Neural cell (in vitro differentiated cells): ENCODE results near the gene ADIPOR1. TPM values are rescaled to one million over a fixed set of nuclear protein-coding genes. Genes with fewer than 3 reads are reported as not detected.
A peak's percentile ranks its signal among the peaks of the same experiment; 100 is the strongest.

Experiments
- H2AFZ ChIP-seq: fragments of 200-600, 300-800 bp; sonication (generic), shearing (Covaris generic); 2 replicates; pipeline ENCODE4 v1.6.0; 2014; ENCODE audit warnings: low read depth, mild to moderate bottlenecking, antibody characterized with exemption, low read length, moderate library complexity
- H3F3A ChIP-seq: fragments of 200-600 bp; shearing (Covaris generic); 2 replicates; pipeline ENCODE4 v1.6.1; 2016; ENCODE audit warnings: mild to moderate bottlenecking, moderate library complexity, mixed read lengths, antibody characterized with exemption, low read length; ENCODE audit not compliant: insufficient read depth, poor library complexity, severe bottlenecking
- H3K27ac ChIP-seq: fragments of 200-600, 300-800 bp; sonication (generic), shearing (Covaris generic); 2 replicates; pipeline ENCODE4 v1.5.1; 2014; ENCODE audit warnings: mild to moderate bottlenecking, low read length, moderate library complexity
- H3K27me3 ChIP-seq: fragments of 300-800, 200-600 bp; sonication (generic), shearing (Covaris generic); 2 replicates; pipeline ENCODE4 v1.6.0; 2014; ENCODE audit warnings: mild to moderate bottlenecking, low read depth, low read length, moderate library complexity; ENCODE audit not compliant: insufficient read depth
- H3K36me3 ChIP-seq: fragments of 300-800, 200-600 bp; sonication (generic), shearing (Covaris generic); 2 replicates; pipeline ENCODE4 v1.5.1; 2014; ENCODE audit warnings: mild to moderate bottlenecking, antibody characterized with exemption, low read length, moderate library complexity; ENCODE audit not compliant: insufficient read depth
- H3K4me2 ChIP-seq: fragments of 300-800, 200-600 bp; sonication (generic), shearing (Covaris generic); 2 replicates; pipeline ENCODE4 v1.6.0; 2014; ENCODE audit warnings: mild to moderate bottlenecking, low read length
- H3K4me3 ChIP-seq: fragments of 300-800, 200-600 bp; sonication (generic), shearing (Covaris generic); 2 replicates; pipeline ENCODE4 v1.5.1; 2014; ENCODE audit warnings: mild to moderate bottlenecking, low read length, moderate library complexity
- H3K79me2 ChIP-seq: fragments of 200-600 bp; shearing (Covaris generic); replicated peaks from 2 replicates; pipeline ENCODE4 v1.6.0; 2014; ENCODE audit warnings: mild to moderate bottlenecking, low read length, moderate library complexity; ENCODE audit not compliant: insufficient read depth
- H3K9ac ChIP-seq: fragments of 300-800, 200-600 bp; sonication (generic), shearing (Covaris generic); 2 replicates; pipeline ENCODE4 v1.6.1; 2016; ENCODE audit warnings: mild to moderate bottlenecking, low read length, mixed read lengths
- H3K9me2 ChIP-seq: fragments of 200-600 bp; shearing (Covaris generic); 2 replicates; pipeline ENCODE4 v1.6.1; 2016; ENCODE audit warnings: mild to moderate bottlenecking, low read length, mixed read lengths; ENCODE audit not compliant: insufficient read depth
- H3K9me3 ChIP-seq: fragments of 200-600, 300-800 bp; sonication (generic), shearing (Covaris generic); 2 replicates; pipeline ENCODE4 v1.6.1; 2016; ENCODE audit warnings: mild to moderate bottlenecking, mixed run types, low read length, moderate library complexity, mixed read lengths
- H4K20me1 ChIP-seq: fragments of 200-600 bp; shearing (Covaris generic); 2 replicates; pipeline ENCODE4 v1.6.1; 2016; ENCODE audit warnings: mild to moderate bottlenecking, mixed run types; ENCODE audit not compliant: insufficient read depth
- EP300 ChIP-seq: fragments of 450-650 bp; conservative IDR thresholded peaks from 2 replicates; pipeline ENCODE4 v1.6.1; 2014; ENCODE audit warnings: antibody characterized with exemption, mild to moderate bottlenecking, moderate library complexity; ENCODE audit not compliant: poor library complexity, severe bottlenecking
- EZH2 ChIP-seq: fragments of 200-600, 300-800 bp; shearing (Covaris generic), sonication (generic); IDR thresholded peaks from 2 replicates; pipeline ENCODE4 v1.6.1; 2014; ENCODE audit warnings: antibody characterized with exemption, low read length, borderline replicate concordance, mild to moderate bottlenecking; ENCODE audit not compliant: insufficient read depth, poor library complexity, severe bottlenecking
- MXI1 ChIP-seq: fragments of 450-650 bp; conservative IDR thresholded peaks from 2 replicates; pipeline ENCODE4 v1.6.1; 2014; ENCODE audit warnings: antibody characterized with exemption, mild to moderate bottlenecking; ENCODE audit not compliant: poor library complexity, severe bottlenecking
- POLR2AphosphoS5 ChIP-seq: IDR thresholded peaks from 2 replicates; pipeline ENCODE4 v1.6.1; 2012
- RAD21 ChIP-seq: fragments of 450-650 bp; conservative IDR thresholded peaks from 2 replicates; pipeline ENCODE4 v1.6.1; 2014; ENCODE audit warnings: antibody characterized with exemption, mild to moderate bottlenecking, moderate library complexity
- SMC3 ChIP-seq: fragments of 450-650 bp; conservative IDR thresholded peaks from 2 replicates; pipeline ENCODE4 v1.6.1; 2014; ENCODE audit warnings: antibody characterized with exemption, mild to moderate bottlenecking, moderate library complexity; ENCODE audit not compliant: poor library complexity
- TAF1 ChIP-seq: IDR thresholded peaks from 2 replicates; pipeline ENCODE4 v1.6.1; 2012; ENCODE audit warnings: low read depth
- polyA plus RNA-seq: library from polyadenylated mRNA; depleted of rRNA; stranded (reverse); fragments of >200 nt; gene quantifications from 2 replicates; pipeline ENCODE4 v1.2.3, GENCODE V29; 2014
- TF ChIP-seq, protein P1 (sequence below): fragments of 450-650 bp; IDR thresholded peaks from 2 replicates; pipeline ENCODE4 v1.5.1; 2014; ENCODE audit warnings: antibody characterized with exemption, mild to moderate bottlenecking, moderate library complexity; ENCODE audit not compliant: poor library complexity, severe bottlenecking
- TF ChIP-seq, protein P2 (sequence below): IDR thresholded peaks from 2 replicates; pipeline ENCODE4 v1.6.1; 2012; ENCODE audit warnings: borderline replicate concordance

Gene ADIPOR1
- polyA plus RNA-seq, 1 donor from 2014 or later = 72.3 TPM

DNA sequence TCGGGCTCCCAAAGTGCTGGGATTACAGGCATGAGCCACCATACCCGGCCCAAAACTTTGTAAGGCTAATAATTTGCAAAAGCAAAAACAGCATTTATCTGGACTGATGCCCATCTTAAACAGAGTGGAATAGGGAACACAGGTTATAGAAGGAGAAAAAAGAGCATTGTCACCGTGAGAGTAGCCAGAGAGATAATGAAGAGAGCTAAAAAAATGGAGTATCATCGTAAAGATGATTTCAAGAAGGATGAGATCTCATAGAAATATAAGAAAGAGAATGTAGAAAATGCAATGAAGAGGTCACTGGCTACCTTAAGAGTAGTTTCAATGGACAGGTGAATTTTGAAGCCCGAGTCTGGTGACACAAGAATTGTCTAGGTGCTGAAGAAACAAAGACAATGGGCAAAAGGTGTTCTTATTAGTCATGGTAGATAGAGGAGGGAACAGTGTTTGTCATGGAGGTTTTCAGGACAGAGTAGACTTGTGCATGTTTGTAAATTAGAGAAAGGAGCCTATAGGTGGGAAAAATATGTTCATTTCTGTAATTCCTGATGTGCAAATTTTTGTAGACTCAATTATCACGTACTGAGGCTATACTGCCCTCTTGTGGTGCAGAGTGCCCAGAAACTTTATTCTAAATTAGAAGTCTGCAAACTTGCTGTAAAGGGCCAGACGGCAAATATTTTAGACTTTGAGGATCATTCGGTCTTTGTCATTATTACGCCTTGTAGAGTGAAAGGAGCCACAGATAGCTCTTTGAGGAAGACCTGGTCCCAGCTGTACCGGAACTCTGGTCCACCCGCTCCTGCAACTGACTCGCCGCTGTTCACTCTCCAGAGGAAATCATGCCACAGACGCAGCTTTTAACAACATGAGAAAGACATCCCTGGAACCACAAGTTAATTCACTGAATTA is 41.0 kb upstream of the ADIPOR1 start:
- no peaks in the 10 kb centered on the region for H3K79me2 ChIP-seq
- peaks cover 12% of the 10 kb centered on the region for H3K27me3 ChIP-seq
- TF ChIP-seq RAD21 (peak; percentile 80), EZH2 (no peak), SMC3 (peak; percentile 83), EP300 (no peak), TAF1 (no peak), MXI1 (no peak), POLR2AphosphoS5 (no peak)
- TF ChIP-seq, protein P1, sequence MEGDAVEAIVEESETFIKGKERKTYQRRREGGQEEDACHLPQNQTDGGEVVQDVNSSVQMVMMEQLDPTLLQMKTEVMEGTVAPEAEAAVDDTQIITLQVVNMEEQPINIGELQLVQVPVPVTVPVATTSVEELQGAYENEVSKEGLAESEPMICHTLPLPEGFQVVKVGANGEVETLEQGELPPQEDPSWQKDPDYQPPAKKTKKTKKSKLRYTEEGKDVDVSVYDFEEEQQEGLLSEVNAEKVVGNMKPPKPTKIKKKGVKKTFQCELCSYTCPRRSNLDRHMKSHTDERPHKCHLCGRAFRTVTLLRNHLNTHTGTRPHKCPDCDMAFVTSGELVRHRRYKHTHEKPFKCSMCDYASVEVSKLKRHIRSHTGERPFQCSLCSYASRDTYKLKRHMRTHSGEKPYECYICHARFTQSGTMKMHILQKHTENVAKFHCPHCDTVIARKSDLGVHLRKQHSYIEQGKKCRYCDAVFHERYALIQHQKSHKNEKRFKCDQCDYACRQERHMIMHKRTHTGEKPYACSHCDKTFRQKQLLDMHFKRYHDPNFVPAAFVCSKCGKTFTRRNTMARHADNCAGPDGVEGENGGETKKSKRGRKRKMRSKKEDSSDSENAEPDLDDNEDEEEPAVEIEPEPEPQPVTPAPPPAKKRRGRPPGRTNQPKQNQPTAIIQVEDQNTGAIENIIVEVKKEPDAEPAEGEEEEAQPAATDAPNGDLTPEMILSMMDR = peak; percentile 87
- TF ChIP-seq, protein P2, sequence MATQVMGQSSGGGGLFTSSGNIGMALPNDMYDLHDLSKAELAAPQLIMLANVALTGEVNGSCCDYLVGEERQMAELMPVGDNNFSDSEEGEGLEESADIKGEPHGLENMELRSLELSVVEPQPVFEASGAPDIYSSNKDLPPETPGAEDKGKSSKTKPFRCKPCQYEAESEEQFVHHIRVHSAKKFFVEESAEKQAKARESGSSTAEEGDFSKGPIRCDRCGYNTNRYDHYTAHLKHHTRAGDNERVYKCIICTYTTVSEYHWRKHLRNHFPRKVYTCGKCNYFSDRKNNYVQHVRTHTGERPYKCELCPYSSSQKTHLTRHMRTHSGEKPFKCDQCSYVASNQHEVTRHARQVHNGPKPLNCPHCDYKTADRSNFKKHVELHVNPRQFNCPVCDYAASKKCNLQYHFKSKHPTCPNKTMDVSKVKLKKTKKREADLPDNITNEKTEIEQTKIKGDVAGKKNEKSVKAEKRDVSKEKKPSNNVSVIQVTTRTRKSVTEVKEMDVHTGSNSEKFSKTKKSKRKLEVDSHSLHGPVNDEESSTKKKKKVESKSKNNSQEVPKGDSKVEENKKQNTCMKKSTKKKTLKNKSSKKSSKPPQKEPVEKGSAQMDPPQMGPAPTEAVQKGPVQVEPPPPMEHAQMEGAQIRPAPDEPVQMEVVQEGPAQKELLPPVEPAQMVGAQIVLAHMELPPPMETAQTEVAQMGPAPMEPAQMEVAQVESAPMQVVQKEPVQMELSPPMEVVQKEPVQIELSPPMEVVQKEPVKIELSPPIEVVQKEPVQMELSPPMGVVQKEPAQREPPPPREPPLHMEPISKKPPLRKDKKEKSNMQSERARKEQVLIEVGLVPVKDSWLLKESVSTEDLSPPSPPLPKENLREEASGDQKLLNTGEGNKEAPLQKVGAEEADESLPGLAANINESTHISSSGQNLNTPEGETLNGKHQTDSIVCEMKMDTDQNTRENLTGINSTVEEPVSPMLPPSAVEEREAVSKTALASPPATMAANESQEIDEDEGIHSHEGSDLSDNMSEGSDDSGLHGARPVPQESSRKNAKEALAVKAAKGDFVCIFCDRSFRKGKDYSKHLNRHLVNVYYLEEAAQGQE = no peak
- no peaks in the 10 kb centered on the region for H4K20me1 ChIP-seq
- no peak overlapping the region for H3K4me3 ChIP-seq
- no peak overlapping the region for H3K9ac ChIP-seq
- no peaks in the 10 kb centered on the region for H3K9me2 ChIP-seq
- no peaks in the 10 kb centered on the region for H3F3A ChIP-seq
- H3K36me3 ChIP-seq = no peaks in the 10 kb centered on the region
- no peaks in the 10 kb centered on the region for H3K9me3 ChIP-seq
- no peak overlapping the region for H3K27ac ChIP-seq
- no peak overlapping the region for H3K4me2 ChIP-seq
- H2AFZ ChIP-seq = no peak overlapping the region

DNA sequence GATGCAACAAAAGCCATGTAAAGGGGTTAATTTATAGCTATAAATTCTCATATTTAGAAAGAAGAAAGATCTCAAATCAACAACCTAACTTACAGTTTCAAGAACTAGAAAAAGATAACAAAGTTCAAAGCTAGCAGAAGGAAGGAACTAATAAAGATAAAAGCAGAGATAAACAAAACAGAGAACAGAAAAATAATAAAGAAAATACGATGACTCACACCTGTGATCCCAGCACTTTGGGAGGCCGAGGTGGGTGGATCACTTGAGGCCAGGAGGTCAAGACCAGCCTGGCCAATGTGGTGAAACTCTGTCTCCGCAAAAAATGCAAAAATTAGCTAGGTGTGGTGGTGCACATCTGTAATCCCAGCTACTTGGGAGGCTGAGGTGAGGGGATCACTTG is 36.6 kb upstream of the ADIPOR1 start:
- no peaks in the 10 kb centered on the region for H4K20me1 ChIP-seq
- TF ChIP-seq RAD21 (no peak), POLR2AphosphoS5 (no peak), MXI1 (no peak), EP300 (no peak), SMC3 (no peak), TAF1 (no peak), EZH2 (no peak)
- TF ChIP-seq, protein P1 = no peak
- TF ChIP-seq, protein P2 = no peak
- no peaks in the 10 kb centered on the region for H3K9me3 ChIP-seq
- H3K27me3 ChIP-seq = peaks cover 12% of the 10 kb centered on the region
- H3K4me3 ChIP-seq = no peak overlapping the region
- H3K9ac ChIP-seq = no peak overlapping the region
- no peak overlapping the region for H2AFZ ChIP-seq
- H3F3A ChIP-seq = no peaks in the 10 kb centered on the region
- no peaks in the 10 kb centered on the region for H3K9me2 ChIP-seq
- no peaks in the 10 kb centered on the region for H3K79me2 ChIP-seq
- H3K27ac ChIP-seq = no peak overlapping the region
- H3K4me2 ChIP-seq = no peak overlapping the region
- no peaks in the 10 kb centered on the region for H3K36me3 ChIP-seq
